HG03066 (cell line): Measurements from ENCODE around the gene ELF1.

Experiments used
- ATAC-seq: cut with Tn5 transposase; IDR thresholded peaks from one replicate; pipeline ENCODE4 v1.9.1; 2021; ENCODE audit warnings: low read depth; ENCODE audit not compliant: unreplicated experiment

Gene ELF1

DNA sequence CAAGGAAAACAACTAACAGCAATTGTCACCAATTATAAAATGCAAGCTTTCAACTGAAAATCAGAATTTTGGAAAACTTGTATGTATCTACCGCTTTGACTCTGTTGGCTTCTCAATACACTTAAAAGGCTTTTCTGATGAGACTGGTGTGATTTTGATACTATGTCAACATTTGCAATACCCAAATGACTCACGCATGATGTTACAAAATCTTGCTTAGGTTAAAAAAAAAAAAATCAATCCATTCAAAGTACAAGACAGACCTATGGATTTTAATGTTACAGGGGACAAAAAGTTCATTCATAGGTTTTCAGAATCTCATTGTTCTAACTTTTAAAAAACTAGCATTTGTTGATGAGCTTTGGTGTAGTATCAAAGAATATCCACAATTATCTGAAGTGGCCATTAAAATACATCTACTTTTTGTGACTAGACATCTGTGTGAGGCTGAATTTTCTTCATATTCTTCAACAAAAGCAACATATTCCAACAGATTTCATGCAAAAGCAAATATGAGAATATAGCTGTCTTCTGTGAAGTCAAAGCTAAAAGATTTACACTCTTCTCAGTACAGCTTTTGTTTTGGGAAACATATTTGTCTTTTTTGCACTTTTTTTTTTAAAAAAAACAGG is 10.7 kb downstream of the ELF1 start:
- ATAC-seq: no peak

DNA sequence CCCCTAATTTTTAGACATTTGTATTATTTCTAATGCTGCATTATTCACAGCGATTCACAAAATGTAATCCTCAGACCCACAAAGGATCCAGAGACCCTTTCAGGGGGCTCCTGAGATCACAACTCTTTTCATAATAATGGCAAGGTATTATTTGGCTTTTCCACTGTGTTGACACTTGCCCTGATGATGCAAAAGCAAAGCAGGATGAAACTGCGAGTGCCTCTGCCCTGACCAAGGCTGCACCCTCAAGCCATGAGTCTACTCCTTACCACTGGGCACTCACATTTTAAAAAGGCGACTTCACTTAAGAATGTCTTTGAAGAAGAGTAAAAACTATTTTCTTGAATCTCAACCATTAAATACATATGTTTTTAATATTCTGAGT is 11.4 kb downstream of the ELF1 start:
- no peak for ATAC-seq

DNA sequence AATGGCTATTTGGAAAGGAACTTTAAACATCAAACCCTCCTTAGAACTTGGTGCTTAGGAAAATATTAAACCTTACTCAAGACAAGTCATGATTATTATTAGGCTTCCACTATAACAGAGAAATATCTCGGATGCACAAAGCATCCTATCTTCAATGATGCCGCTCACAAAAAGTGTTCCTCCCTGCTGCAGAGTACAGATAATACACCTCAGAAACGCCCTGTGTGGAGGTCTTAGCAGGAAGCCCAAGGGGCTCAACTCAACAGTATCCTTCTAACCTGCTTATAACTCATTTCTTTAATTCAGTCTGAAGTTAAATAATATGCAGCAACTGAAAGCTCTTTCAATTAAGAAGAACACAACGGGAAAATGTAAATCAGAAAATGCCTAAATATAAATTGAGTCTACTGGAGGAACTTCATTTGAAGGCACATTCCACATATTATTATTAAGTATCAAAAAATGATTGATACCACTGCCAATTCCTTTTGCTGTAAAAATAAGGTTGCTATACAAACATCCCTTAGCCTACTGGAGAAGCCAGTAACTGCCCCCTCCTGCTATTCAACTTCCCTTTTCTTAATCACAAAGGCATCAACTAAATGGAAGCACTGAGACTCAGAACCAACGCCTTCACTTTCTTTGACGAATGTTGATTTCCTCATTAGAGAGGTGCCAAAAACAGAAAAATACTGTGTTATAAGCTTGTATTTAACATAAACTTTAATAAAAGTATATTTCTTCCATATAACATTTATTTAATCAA is 12.0 kb downstream of the ELF1 start:
- ATAC-seq: no peak

DNA sequence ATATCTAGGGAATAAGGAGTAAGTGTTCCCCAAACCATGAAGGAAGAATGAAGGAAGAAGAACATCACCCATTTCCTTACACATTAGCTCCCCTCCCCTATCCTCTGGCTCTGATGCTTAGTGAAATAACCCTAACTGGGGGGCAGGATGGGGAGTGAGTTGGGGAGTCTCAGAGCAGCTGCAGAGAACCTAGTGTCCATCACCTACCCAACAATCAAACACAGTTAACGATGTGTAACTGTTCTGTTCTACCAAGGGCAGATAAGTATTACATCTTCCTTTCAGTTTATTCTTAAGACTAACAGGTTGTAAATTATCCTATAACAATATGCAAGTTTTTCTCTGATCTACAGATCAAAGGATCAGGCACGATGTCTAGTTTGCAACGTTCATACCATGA is 12.8 kb downstream of the ELF1 start:
- ATAC-seq: no peak

DNA sequence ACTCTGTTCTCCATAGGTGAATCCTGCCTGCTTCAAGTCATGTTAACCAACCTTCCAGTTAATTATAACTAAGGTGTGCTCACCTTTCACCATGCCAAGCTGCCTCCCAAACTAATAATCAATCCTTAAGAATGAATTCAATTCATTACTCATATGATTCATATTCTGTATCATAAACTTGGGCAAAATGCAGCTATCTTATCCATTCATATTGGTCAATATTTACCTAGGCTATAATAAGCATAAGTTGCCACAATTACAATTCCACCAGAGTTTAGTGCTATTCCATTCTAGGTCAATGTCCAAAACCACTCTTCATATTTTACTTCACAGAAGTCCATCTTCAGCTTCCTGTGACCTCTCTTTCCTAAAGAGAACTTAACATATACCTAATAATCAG is 13.4 kb downstream of the ELF1 start:
- no peak for ATAC-seq

DNA sequence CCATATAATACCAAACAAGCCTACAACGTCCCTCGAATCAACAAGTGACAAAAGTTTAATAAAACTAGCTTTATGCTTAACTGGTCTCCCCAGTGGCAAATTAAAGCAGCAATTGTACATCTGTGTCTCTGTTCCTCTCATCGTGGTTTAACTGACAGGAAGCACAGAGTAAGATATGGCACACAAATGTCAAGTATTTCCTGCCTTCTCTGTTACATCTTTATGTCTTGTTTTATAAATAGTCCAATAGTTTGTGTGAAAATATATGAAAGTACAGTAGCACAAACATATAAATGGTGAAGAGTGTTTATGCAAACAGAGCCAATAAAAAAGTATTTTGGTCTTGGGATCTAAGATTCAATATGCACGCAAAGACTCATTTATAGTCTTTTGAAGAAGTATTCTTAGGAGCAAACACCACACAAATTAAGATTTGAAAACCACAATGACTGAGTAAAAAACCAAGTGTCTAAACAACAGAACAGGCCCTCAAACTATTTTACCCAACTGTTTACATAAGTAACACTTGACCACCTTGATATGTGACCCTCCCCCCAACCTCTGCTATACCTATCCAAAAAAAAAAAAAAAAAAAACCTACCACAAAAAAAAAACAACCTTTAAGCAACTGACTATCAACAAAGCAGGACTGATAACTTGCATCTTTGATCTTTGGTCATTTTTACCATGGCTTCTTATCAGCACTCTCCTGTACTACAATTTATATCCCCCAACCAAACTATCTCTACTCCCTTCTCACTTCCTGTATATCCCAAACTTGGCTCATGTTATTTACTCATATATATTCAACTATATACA is 14.0 kb downstream of the ELF1 start:
- peak; percentile 60 for ATAC-seq

DNA sequence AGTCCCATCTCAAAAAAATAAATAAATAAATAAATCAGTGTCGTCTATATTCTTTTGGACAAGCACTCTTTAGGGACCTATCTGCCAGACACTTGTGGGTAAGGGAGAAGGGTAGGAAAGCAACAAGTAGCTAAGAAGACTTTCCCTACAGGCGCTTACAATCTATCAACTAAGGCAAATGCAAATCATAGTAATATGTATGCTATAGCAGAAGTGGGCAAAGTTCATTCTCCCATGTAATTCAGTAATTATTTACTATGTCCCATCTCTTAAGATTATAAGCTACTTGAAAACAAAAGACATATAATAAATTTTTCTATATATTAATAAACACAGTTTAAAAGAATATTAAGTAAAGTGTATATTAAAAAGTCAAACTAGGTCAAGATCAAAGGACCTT is 16.5 kb downstream of the ELF1 start:
- no peak for ATAC-seq

DNA sequence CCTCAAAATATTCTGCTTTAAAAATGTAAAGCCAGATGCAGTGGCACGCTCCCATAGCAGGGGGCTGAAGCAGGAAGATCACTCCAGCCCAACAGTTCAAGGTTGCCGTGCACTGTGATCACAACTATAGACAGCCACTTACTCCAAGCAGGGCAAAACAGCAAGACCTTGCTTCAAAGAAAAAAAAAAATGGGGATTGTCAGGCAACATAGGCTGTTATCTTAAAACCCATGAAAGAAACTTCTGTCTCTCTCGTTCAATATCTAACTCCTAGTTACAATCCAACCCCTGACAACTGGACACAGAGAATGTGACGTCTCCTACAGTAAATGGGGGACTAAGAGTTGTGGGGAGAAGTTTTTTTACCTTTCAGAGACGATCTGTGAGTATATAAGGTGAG is 17.4 kb downstream of the ELF1 start:
- no peak for ATAC-seq

DNA sequence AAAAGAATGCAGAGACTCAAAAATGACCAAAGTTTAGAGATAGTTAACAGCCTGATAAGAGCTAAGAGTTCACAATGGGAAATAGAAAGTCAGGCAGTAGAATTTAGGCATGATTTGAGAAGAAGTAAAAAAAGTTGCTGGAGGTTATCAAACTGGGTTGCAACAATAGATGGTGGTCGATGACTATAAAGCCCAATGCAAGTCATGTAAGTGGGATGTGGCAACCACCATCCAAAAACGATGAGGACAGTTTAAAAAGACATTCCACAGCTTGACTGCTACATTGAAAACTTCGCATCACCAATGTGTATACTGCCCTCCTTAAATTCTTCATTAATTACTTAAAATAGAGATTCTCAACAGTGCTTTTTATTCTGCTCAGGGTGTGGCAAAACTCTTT is 19.7 kb downstream of the ELF1 start:
- no peak for ATAC-seq

DNA sequence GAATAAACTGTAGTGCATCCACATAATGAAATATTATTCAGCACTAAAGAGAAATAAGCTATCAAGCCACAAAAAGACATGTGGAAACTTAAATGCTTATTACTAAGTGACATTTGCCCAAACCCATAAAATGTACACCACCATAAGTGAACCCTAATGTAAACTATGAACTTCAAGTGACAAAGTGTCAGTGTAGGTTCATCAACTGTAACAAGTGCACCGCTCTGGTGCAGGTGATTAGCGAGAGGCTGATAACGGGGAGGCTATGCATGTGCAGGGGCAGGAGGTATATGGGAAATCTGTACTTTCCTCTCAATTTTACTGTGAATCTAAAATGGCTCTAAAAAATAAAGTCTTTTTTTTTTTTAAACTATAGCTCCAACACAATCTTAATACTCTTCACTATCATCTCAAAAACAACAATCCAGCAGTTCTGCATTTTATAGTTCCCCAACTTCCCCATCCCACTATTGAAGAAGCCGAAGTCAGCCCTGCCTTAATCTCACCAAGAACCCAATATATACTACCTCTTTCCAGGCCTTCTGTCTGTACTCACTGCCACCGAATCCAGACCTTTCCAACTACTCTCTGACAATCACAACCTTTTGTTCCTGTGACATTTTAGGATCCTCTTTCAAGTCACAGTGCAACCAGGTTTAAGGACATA is 22.6 kb downstream of the ELF1 start:
- no peak for ATAC-seq

DNA sequence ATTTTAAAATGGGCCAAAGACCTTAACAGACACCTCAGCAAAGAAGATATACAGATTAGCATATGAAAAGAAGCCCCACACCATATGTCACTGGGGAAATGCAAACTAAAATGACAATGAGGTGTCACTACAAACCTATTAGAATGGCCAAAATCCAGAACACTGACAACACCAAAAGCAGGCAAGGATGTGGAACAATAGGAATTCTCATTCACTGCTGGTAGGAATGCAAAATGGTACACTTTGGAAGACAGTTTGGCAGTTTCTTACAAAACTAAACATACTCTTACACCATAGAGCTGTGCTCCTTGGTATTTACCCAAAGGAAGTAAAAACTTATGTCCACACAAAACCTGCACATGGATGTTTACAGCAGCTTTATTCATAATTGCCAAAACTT is 23.1 kb downstream of the ELF1 start:
- no peak for ATAC-seq

DNA sequence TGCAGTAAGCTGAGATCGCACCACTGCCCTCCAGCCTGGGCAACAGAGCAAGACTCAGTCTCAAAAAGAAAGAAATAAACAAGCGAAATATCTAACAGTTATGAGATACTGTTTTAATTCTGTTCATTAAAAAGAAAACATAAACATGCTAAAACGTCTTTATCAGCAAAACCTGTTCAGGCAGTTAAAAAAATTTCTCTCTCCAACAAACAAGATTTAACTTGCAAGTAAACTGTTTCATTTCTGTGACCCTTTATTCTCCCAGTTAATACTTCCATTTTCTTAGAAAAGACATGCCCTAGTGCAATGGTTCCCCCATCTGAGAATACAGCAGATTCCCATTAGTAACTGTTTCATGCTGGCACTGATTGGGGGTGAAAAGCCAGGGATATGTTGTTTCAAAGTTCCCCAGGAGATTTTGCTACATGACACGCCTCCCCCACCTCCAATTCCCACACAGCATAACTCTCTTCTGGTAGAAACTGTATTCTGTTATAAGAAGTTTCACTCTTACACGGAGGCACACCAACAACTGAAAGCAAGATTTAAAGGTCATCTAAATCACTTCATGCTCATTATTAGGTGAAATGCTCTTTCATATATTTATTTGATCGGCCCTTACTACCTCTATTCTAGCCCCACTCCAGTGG is 24.4 kb downstream of the ELF1 start:
- peak; percentile 76 for ATAC-seq

DNA sequence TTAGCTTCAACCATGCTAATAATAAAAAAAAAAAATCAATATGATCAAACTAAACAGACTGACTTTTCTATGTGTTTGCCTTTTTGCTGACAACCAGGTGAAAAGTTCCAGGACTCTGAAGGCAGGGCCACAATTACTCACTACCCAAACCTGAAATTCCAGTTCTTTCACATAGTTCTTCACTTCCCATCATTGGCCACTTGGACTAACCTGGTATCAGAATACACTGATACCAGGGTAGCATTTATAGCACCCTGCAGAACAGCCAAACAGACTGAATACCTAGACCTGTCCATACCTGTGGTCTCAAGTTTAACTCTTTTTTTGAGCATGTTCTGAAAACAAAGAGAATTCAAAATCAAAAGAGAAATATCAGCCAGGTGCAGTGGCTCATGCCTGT is 25.1 kb downstream of the ELF1 start:
- ATAC-seq: no peak

DNA sequence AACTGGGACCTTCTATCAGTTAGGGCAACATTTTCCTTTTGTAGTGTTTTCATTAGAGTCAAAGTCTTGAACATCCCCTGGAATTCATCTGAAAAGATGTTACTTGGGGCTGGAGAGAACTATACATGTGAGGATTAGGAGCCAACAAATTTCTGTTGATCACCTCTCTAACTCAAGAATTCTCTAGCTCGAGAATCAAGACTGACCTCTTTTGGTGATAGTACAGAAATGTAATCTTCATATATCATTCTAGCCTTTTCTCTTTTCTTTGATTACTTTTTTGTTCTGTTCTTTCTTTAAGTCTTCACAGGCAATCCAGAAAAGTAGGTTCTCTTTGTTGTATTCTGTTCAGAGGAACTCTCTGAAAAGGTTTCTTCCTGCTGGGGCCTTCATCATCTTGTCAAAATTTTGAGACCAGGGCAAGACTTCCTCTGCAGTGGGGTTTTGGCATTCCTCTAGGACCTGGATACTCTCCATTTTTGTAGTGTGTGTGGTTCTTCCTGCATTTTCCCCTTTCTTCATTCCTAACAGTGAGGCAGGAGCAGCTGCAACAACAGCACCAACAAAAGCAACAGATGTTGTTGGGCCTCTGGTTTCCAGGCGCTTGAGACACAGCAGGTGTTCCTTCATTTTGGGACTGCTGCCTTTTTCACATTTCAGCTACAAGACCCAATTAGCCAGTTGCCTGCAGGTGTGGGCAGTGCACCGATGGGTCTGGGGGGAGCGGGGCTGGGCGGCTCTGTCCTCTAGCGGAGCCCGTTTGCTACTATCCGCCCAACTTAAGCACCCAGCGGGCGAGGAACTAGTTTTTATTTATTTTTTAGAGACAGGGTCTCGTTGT is 26.2 kb downstream of the ELF1 start:
- no peak for ATAC-seq

DNA sequence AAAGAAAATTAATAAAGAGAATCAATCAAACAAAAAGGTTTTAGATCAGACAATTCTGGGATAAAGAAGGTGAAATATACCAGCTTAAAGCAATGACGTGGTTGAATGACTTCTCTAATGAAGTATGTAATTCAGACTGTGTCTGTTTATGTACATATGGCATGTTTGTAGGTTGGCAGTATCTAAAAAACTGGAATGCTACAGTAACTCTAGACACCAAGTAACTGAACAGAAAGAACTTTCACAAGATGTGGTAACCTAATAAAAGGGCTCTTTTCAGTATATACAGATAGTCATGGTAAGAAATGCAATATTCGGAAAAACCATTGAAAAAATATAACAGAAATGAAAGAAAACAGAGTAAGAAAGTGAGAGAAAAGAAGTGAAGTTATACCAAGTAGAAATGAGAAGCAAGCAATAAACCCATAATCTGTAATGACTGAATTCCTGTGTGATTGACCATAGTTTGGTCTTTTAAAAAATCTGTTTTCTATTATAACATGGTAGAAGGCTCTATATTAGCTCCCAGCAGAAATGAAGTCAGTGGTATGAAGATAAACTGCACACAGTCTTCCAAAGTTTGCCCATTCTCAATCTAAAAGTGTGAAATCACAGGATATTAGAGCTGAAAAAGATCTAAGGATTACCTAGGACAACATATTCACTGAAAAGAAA is 31.4 kb downstream of the ELF1 start:
- ATAC-seq: no peak

DNA sequence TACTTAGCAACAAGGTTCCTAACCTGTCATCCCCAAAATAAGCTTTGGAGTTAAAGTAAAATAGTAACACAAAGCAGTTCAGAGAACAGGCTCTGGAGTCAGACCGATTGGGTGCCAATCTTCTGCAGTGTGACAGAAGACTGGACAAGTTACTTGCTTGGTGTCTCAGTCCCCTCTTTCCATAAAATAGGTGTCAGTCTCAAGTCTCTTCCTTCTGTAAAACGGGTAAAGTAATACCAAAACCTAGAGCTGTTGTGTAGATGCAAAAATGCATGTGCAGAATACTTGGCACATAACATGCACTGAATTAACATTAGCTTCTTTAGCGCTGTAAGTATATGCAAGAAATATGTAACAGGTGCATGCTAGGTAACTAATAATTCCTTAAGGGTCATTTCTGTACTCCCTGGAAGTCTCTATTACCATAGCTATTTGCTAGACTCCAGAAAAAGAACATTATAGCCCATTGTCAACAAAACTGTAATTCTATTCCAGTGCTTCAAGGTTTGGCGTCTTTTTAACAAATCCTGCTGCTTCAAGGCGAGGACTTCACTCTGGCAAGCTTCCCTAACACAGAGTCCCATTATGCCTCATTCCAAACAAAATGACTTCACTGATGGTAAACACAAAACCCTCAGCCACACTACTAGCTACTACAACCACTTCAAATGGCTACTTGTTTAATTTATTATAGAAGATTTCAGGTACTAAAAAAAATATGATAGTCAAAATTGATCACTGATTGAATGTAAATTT is 32.8 kb downstream of the ELF1 start:
- ATAC-seq: no peak

DNA sequence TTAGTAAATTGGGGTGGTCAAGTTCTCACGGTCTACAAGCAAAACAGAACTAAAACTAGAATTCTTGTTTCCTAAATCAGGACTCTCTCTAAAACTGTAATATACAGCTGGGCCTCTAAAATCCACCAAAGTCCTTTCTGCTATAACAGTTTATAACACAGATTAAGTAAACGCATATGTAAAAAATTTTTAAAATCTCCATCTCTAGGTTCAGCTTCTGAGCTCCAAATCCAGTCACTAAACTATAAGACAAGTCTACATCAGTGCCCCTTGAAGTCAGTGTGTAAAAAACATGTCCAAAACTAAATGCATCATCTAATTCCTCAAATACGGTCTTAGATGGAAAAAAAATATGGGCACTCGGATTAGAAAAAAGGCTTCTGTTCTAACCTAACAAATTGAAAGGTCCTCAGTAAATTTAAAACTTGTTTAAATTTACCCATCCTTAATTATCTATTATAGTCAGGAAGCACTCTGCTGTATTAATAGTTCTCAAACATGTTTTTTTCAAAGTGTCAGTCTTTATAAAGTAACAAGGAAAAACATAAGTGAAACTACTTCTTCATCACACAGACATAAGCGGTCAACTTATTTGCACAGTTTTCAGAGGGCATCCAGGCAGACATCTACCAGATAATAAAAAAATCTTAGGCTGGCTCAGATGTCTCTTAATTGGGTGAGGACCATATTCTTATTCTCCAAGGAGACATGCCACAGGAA is 33.6 kb downstream of the ELF1 start:
- ATAC-seq: no peak
